Measurements from ENCODE around the gene TEF. TPM values are rescaled to one million over a fixed set of nuclear protein-coding genes. Genes with fewer than 3 reads are reported as not detected.

TEF gene
- total RNA-seq, 1 experiment from 2014 or later: 19.4 TPM

DNA sequence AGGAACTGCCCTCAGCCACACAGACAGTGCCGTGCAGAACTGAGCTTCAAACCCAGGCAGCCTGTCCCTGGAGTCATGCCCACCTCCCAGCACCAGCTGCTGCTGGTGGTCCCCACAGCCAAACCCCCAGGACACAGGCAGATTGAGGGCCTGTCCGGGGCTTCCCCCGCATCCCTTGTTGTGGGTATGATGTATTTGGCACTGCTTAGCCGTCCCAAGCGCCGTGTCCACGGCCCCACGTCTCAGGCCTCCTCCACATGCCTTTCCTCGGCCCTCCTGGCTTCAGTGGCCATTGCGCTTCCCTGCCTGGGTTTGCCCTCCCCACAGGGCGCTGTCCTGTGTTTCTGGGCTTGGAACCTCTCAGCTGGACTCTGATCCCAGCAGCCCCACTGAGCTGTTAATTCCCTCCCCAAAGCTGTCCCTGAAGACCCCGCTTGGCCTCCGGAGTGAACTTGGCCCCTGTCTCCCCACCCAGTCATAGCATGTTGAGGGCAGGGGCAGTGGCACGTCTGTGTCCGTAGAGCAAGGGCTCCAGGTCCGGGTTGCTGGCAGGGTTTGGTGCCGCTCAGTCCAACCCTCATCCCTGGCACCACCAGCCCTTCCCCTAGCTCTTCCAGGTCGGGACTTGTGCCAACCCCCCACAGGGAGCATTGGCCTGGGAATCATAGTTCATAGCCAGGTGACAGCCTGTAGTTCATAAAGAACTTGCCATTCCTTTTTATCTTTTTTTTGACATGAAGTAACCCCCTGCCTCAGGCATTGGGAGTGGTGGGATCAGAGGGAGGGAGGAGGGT, 34.5 kb upstream of the TEF start:
- Histone ChIP-seq H4K20me1 (ENCODE audit: insufficient read depth) (peaks cover 2% of the 10 kb centered on the region; the same call in 1 of the 2 replicates), H3F3A (ENCODE audit: insufficient read depth, low read depth) (no peaks in the 10 kb centered on the region), H3K9me2 (ENCODE audit: insufficient read depth) (no peaks in the 10 kb centered on the region), H2AFZ (no peak overlapping the region), H3K4me3 (no peak overlapping the region), H3K9me3 (ENCODE audit: insufficient read depth, low read depth) (no peaks in the 10 kb centered on the region), H3K4me2 (no peak overlapping the region), H3K79me2 (ENCODE audit: low read depth) (no peaks in the 10 kb centered on the region), H3K36me3 (ENCODE audit: low read depth) (0 out of 2 replicates have a peak, but pooled peaks cover 10% of the 10 kb centered on the region), H3K4me1 (replicated peaks; ENCODE audit: insufficient read depth) (no peaks in the 10 kb centered on the region; the same call in 1 of the 2 replicates), H3K27ac (no peak overlapping the region), H3K27me3 (ENCODE audit: insufficient read depth, low read depth) (no peaks in the 10 kb centered on the region)
- DNase-seq: no peak
- CTCF ChIA-PET: no interaction called here
- POLR2A ChIA-PET (ENCODE audit: unreplicated experiment): no interaction called here
- TF ChIP-seq, protein P1, sequence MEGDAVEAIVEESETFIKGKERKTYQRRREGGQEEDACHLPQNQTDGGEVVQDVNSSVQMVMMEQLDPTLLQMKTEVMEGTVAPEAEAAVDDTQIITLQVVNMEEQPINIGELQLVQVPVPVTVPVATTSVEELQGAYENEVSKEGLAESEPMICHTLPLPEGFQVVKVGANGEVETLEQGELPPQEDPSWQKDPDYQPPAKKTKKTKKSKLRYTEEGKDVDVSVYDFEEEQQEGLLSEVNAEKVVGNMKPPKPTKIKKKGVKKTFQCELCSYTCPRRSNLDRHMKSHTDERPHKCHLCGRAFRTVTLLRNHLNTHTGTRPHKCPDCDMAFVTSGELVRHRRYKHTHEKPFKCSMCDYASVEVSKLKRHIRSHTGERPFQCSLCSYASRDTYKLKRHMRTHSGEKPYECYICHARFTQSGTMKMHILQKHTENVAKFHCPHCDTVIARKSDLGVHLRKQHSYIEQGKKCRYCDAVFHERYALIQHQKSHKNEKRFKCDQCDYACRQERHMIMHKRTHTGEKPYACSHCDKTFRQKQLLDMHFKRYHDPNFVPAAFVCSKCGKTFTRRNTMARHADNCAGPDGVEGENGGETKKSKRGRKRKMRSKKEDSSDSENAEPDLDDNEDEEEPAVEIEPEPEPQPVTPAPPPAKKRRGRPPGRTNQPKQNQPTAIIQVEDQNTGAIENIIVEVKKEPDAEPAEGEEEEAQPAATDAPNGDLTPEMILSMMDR (conservative IDR thresholded peaks at IDR 0.05): no peak
- TF ChIP-seq EZH2 (IDR thresholded peaks at IDR 0.05; ENCODE audit: low read depth): no peak
- no TSS peak for BruUV-seq (replicated peaks)
- intact Hi-C loops (cut with micrococcal nuclease; ENCODE audit: unreplicated experiment): no loop called here

DNA sequence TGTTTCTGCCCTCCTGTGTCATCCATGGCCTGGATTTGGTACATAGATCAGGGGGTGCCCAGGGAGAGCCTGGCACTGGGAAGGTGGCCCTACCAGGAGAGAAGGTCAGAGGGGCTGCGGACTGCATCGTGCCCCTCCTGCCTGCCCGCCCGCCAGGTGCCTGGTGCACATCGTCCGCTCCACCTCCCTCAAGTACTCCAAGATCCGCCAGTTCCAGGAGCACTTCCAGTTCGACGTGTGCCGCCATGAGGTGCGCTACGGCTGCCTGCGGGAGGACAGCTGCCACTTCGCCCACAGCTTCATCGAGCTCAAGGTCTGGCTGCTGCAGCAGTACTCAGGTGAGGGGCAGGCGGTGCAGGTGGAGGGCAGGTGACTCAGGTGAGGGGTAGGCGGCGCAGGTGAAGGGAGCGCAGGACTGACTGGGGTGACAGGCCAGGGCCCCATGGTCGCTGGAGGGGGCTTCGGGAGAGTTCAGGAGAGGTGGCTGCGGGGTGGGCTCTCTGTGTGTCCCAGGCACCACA, 32.7 kb upstream of the TEF start:
- no peaks in the 10 kb centered on the region for H3K79me2 ChIP-seq (ENCODE audit: low read depth)
- CTCF ChIA-PET: interaction anchor here (0.6 kb wide), 1 partner anchor 94 kb away, joined by 5 read pairs; no protein-coding TSS in a partner anchor
- no peak overlapping the region for H3K4me3 ChIP-seq
- H3F3A ChIP-seq (ENCODE audit: insufficient read depth, low read depth): no peaks in the 10 kb centered on the region
- no peak for DNase-seq
- no peaks in the 10 kb centered on the region for H3K9me2 ChIP-seq (ENCODE audit: insufficient read depth)
- no peak overlapping the region for H2AFZ ChIP-seq
- H3K27me3 ChIP-seq (ENCODE audit: insufficient read depth, low read depth): no peaks in the 10 kb centered on the region
- no peak overlapping the region for H3K4me2 ChIP-seq
- H3K27ac ChIP-seq: no peak overlapping the region
- 0 out of 2 replicates have a peak, but pooled peaks cover 2% of the 10 kb centered on the region for H3K36me3 ChIP-seq (ENCODE audit: low read depth)
- H3K9me3 ChIP-seq (ENCODE audit: insufficient read depth, low read depth): no peaks in the 10 kb centered on the region
- BruUV-seq (replicated peaks): no TSS peak
- intact Hi-C loops (cut with micrococcal nuclease; ENCODE audit: unreplicated experiment): no loop called here
- H4K20me1 ChIP-seq (ENCODE audit: insufficient read depth): no peaks in the 10 kb centered on the region; the same call in 1 of the 2 replicates
- POLR2A ChIA-PET (ENCODE audit: unreplicated experiment): no interaction called here
- H3K4me1 ChIP-seq (replicated peaks; ENCODE audit: insufficient read depth): no peaks in the 10 kb centered on the region; the same call in 1 of the 2 replicates
- TF ChIP-seq, protein P1 (conservative IDR thresholded peaks at IDR 0.05): no peak
- no peak for TF ChIP-seq EZH2 (IDR thresholded peaks at IDR 0.05; ENCODE audit: low read depth)

DNA sequence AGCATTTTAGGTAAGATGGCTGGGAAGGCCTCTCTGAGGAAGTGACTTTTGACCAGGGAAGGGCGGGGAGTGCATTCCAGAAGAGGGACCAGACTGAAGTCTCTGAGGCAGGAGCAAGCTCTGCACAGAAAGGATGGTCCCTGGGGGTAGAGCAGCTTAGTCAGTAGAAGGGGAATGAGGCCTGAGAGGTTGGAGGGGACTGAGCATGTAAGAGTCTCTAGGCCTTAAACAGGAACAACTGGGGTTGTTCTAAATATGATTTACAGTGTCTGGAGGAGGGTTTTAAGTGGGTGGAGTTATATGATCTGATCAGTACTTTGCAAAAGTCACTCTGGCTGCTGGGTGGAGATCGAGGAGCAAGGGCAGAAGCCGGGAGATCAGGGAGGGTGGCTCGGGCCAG, 31.7 kb upstream of the TEF start:
- CTCF ChIA-PET: no interaction called here

More for the DNA sequence above, 31.7 kb upstream of the TEF start:
- no peaks in the 10 kb centered on the region for H3F3A ChIP-seq (ENCODE audit: insufficient read depth, low read depth)
- H3K36me3 ChIP-seq (ENCODE audit: low read depth): no peaks in the 10 kb centered on the region
- intact Hi-C loops (cut with micrococcal nuclease; ENCODE audit: unreplicated experiment): no loop called here
- H3K9me2 ChIP-seq (ENCODE audit: insufficient read depth): no peaks in the 10 kb centered on the region
- H3K27me3 ChIP-seq (ENCODE audit: insufficient read depth, low read depth): no peaks in the 10 kb centered on the region
- BruUV-seq (replicated peaks): no TSS peak
- H3K9me3 ChIP-seq (ENCODE audit: insufficient read depth, low read depth): no peaks in the 10 kb centered on the region
- H2AFZ ChIP-seq: no peak overlapping the region
- H3K79me2 ChIP-seq (ENCODE audit: low read depth): no peaks in the 10 kb centered on the region
- H3K4me2 ChIP-seq: no peak overlapping the region
- no peak for DNase-seq
- TF ChIP-seq EZH2 (IDR thresholded peaks at IDR 0.05; ENCODE audit: low read depth): no peak
- TF ChIP-seq, protein P1 (conservative IDR thresholded peaks at IDR 0.05): no peak
- POLR2A ChIA-PET (ENCODE audit: unreplicated experiment): no interaction called here
- no peaks in the 10 kb centered on the region; the same call in 1 of the 2 replicates for H3K4me1 ChIP-seq (replicated peaks; ENCODE audit: insufficient read depth)
- H4K20me1 ChIP-seq (ENCODE audit: insufficient read depth): no peaks in the 10 kb centered on the region; the same call in 1 of the 2 replicates
- no peak overlapping the region for H3K27ac ChIP-seq
- H3K4me3 ChIP-seq: no peak overlapping the region
